ENCODE results near the gene PTP4A2. TPM values are rescaled to one million over a fixed set of nuclear protein-coding genes. Genes with fewer than 3 reads are reported as not detected.

Gene PTP4A2
- total RNA-seq, 1 donor from 2014 or later, result 249 TPM

- Mint-ChIP-seq H3K27me3 (no peaks in the 10 kb centered on the region), H3K36me3 (ENCODE audit: low read depth) (peaks cover 94% of the 10 kb centered on the region), H3K9me3 (peaks cover 2% of the 10 kb centered on the region), H3K4me3 (no peak overlapping the region), H3K27ac (peak overlapping the region; percentile 20), H3K4me1 (peaks cover 38% of the 10 kb centered on the region)
- intact Hi-C loops (cut with micrococcal nuclease), result loop anchor here (2.0 kb wide), 1 partner anchor 46 kb away; no protein-coding TSS in a partner anchor
- no peak for DNase-seq
- CTCF ChIA-PET, result interaction anchor here (1.2 to 1.7 kb wide), 3 partner anchors 34 to 122 kb away, joined by 3 to 6 read pairs (median 4); no protein-coding TSS in a partner anchor
- ATAC-seq (ENCODE audit: low read depth), result peak; percentile 63
- TF ChIP-seq, protein P1, sequence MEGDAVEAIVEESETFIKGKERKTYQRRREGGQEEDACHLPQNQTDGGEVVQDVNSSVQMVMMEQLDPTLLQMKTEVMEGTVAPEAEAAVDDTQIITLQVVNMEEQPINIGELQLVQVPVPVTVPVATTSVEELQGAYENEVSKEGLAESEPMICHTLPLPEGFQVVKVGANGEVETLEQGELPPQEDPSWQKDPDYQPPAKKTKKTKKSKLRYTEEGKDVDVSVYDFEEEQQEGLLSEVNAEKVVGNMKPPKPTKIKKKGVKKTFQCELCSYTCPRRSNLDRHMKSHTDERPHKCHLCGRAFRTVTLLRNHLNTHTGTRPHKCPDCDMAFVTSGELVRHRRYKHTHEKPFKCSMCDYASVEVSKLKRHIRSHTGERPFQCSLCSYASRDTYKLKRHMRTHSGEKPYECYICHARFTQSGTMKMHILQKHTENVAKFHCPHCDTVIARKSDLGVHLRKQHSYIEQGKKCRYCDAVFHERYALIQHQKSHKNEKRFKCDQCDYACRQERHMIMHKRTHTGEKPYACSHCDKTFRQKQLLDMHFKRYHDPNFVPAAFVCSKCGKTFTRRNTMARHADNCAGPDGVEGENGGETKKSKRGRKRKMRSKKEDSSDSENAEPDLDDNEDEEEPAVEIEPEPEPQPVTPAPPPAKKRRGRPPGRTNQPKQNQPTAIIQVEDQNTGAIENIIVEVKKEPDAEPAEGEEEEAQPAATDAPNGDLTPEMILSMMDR (IDR thresholded peaks at IDR 0.05), result no peak
- POLR2A ChIA-PET, result interaction anchor here (0.7 to 2.9 kb wide), 6 partner anchors 9 to 33 kb away, joined by 3 to 8 read pairs (median 6); no protein-coding TSS in a partner anchor
Observed at GRCh38 chr1:31910933-31911332, 27.2 kb downstream of the PTP4A2 start.

- H3K27ac Mint-ChIP-seq, result no peak overlapping the region
- peaks cover 96% of the 10 kb centered on the region for H3K36me3 Mint-ChIP-seq (ENCODE audit: low read depth)
- POLR2A ChIA-PET, result interaction anchor here (1.0 kb wide), 1 partner anchor 23 kb away, joined by 3 read pairs; no protein-coding TSS in a partner anchor
- DNase-seq, result no peak
- CTCF ChIA-PET, result interaction anchor here (1.2 to 1.7 kb wide), 3 partner anchors 33 to 121 kb away, joined by 3 to 6 read pairs (median 4); no protein-coding TSS in a partner anchor
- ATAC-seq (ENCODE audit: low read depth), result no peak
- no peaks in the 10 kb centered on the region for H3K27me3 Mint-ChIP-seq
- intact Hi-C loops (cut with micrococcal nuclease), result loop anchor here (2.0 kb wide), 1 partner anchor 47 kb away; no protein-coding TSS in a partner anchor
- peaks cover 38% of the 10 kb centered on the region for H3K4me1 Mint-ChIP-seq
- peaks cover 2% of the 10 kb centered on the region for H3K9me3 Mint-ChIP-seq
- TF ChIP-seq, protein P1 (IDR thresholded peaks at IDR 0.05), result no peak
- no peak overlapping the region for H3K4me3 Mint-ChIP-seq
Observed at GRCh38 chr1:31909691-31910090, 28.5 kb downstream of the PTP4A2 start.

- peaks cover 31% of the 10 kb centered on the region for H3K4me1 Mint-ChIP-seq
- intact Hi-C loops (cut with micrococcal nuclease), result no loop called here
- CTCF ChIA-PET, result no interaction called here
- H3K36me3 Mint-ChIP-seq (ENCODE audit: low read depth), result peaks cover 69% of the 10 kb centered on the region
- no peak for ATAC-seq (ENCODE audit: low read depth)
- TF ChIP-seq, protein P1 (IDR thresholded peaks at IDR 0.05), result no peak
- no peaks in the 10 kb centered on the region for H3K27me3 Mint-ChIP-seq
- POLR2A ChIA-PET, result no interaction called here
- no peak overlapping the region for H3K4me3 Mint-ChIP-seq
- peaks cover 4% of the 10 kb centered on the region for H3K9me3 Mint-ChIP-seq
- DNase-seq, result no peak
- H3K27ac Mint-ChIP-seq, result no peak overlapping the region
Observed at GRCh38 chr1:31906557-31906956, 31.6 kb downstream of the PTP4A2 start.

- Mint-ChIP-seq H3K4me1 (peaks cover 29% of the 10 kb centered on the region), H3K27me3 (no peaks in the 10 kb centered on the region), H3K4me3 (no peak overlapping the region), H3K9me3 (peaks cover 4% of the 10 kb centered on the region), H3K27ac (peak overlapping the region; percentile 59), H3K36me3 (ENCODE audit: low read depth) (peaks cover 60% of the 10 kb centered on the region)
- intact Hi-C loops (cut with micrococcal nuclease), result loop anchor here (1.0 kb wide), 1 partner anchor 11 kb away; no protein-coding TSS in a partner anchor
- POLR2A ChIA-PET, result no interaction called here
- TF ChIP-seq, protein P1 (IDR thresholded peaks at IDR 0.05), result no peak
- ATAC-seq (ENCODE audit: low read depth) (no peak), DNase-seq (no peak)
- CTCF ChIA-PET, result interaction anchor here (0.6 kb wide), 1 partner anchor 37 kb away, joined by 3 read pairs; no protein-coding TSS in a partner anchor
Observed at GRCh38 chr1:31905681-31906080, 32.5 kb downstream of the PTP4A2 start.

GRCh38 chr1:31905093-31905509 lies 33.1 kb downstream of the PTP4A2 start:
- peaks cover 4% of the 10 kb centered on the region for H3K9me3 Mint-ChIP-seq
- ATAC-seq (ENCODE audit: low read depth) (no peak), DNase-seq (no peak)
- ChIA-PET POLR2A (interaction anchor here (0.5 to 4.2 kb wide), 5 partner anchors 8 to 33 kb away, joined by 3 to 23 read pairs (median 5); partner anchors contain the start of gene PTP4A2), CTCF (interaction anchor here (1.5 kb wide), 1 partner anchor 51 kb away, joined by 4 read pairs; no protein-coding TSS in a partner anchor)
- H3K4me3 Mint-ChIP-seq, result no peak overlapping the region
- TF ChIP-seq, protein P1 (IDR thresholded peaks at IDR 0.05), result no peak
- intact Hi-C loops (cut with micrococcal nuclease), result loop anchor here (1.0 kb wide), 1 partner anchor 11 kb away; no protein-coding TSS in a partner anchor
- no peaks in the 10 kb centered on the region for H3K27me3 Mint-ChIP-seq
- H3K27ac Mint-ChIP-seq, result no peak overlapping the region
- peaks cover 56% of the 10 kb centered on the region for H3K36me3 Mint-ChIP-seq (ENCODE audit: low read depth)
- H3K4me1 Mint-ChIP-seq, result peaks cover 28% of the 10 kb centered on the region

All from activated B cell treated with CpG ODN at 0.5 μM for 24 hours (primary cell).